ENCODE data around the gene PGC. TPM values are rescaled to one million over a fixed set of nuclear protein-coding genes. Genes with fewer than 3 reads are reported as not detected.
A peak's percentile ranks its signal among the peaks of the same experiment; 100 is the strongest.

PGC gene
- total RNA-seq, 4 donors from 2014 or later = not detected

GRCh38 chr6:41728954-41729353 is 18.2 kb downstream of the PGC start:
- Histone ChIP-seq H3K27ac (peak overlapping the region; percentile 44 to 99 (median 86)), H3K4me1 (peaks cover 4 to 46% (median 19%) of the 10 kb centered on the region in 4 donors), H3K9me3 (no peaks in the 10 kb centered on the region), H3K36me3 (no peaks in the 10 kb centered on the region), H3K27me3 (no peaks in the 10 kb centered on the region), H3K4me3 (peak overlapping the region in 2 of 4 donors; percentile 5 to 97)
- no peak for TF ChIP-seq POLR2A (IDR thresholded peaks at IDR 0.05)
- TF ChIP-seq CTCF (IDR thresholded peaks at IDR 0.05) = no peak
- DNase-seq = no peak

GRCh38 chr6:41728073-41728936 is 18.9 kb downstream of the PGC start:
- H3K27me3 ChIP-seq = no peaks in the 10 kb centered on the region
- TF ChIP-seq POLR2A (IDR thresholded peaks at IDR 0.05) (no peak), CTCF (IDR thresholded peaks at IDR 0.05) (no peak)
- H3K4me3 ChIP-seq = peak overlapping the region in 2 of 4 donors; percentile 5 to 97
- DNase-seq = peak; percentile 67 to 92 (median 87)
- H3K27ac ChIP-seq = peak overlapping the region; percentile 44 to 99 (median 86)
- H3K36me3 ChIP-seq = no peaks in the 10 kb centered on the region
- no peaks in the 10 kb centered on the region for H3K9me3 ChIP-seq
- H3K4me1 ChIP-seq = peaks cover 4 to 47% (median 18%) of the 10 kb centered on the region in 4 donors

- DNase-seq = no peak
- peak overlapping the region; percentile 44 to 99 (median 86) for H3K27ac ChIP-seq
- H3K9me3 ChIP-seq = no peaks in the 10 kb centered on the region
- H3K36me3 ChIP-seq = no peaks in the 10 kb centered on the region
- peaks cover 4 to 43% (median 16%) of the 10 kb centered on the region in 4 donors for H3K4me1 ChIP-seq
- TF ChIP-seq POLR2A (IDR thresholded peaks at IDR 0.05) (no peak), CTCF (IDR thresholded peaks at IDR 0.05) (no peak)
- H3K4me3 ChIP-seq = peak overlapping the region in 1 of 4 donors; percentile 97
- H3K27me3 ChIP-seq = no peaks in the 10 kb centered on the region
These were observed 19.5 kb downstream of the PGC start for GRCh38 chr6:41727705-41728072.

- H3K4me3 ChIP-seq = peak overlapping the region in 1 of 4 donors; percentile 97
- peak overlapping the region in 2 of 4 donors; percentile 96 to 99 for H3K27ac ChIP-seq
- TF ChIP-seq POLR2A (IDR thresholded peaks at IDR 0.05) (no peak), CTCF (IDR thresholded peaks at IDR 0.05) (no peak)
- peaks cover 4 to 38% (median 16%) of the 10 kb centered on the region in 4 donors for H3K4me1 ChIP-seq
- no peaks in the 10 kb centered on the region for H3K36me3 ChIP-seq
- H3K27me3 ChIP-seq = no peaks in the 10 kb centered on the region
- no peaks in the 10 kb centered on the region for H3K9me3 ChIP-seq
- DNase-seq = peak in 1 of 3 donors; percentile 59
These were observed 20.3 kb downstream of the PGC start for GRCh38 chr6:41726876-41727275.

- no peaks in the 10 kb centered on the region for H3K36me3 ChIP-seq
- H3K4me1 ChIP-seq = peaks cover 4 to 49% (median 17%) of the 10 kb centered on the region in 4 donors
- H3K27me3 ChIP-seq = no peaks in the 10 kb centered on the region
- peak overlapping the region in 2 of 4 donors; percentile 68 to 99 for H3K27ac ChIP-seq
- DNase-seq = no peak
- TF ChIP-seq CTCF (IDR thresholded peaks at IDR 0.05) (no peak), POLR2A (IDR thresholded peaks at IDR 0.05) (no peak)
- H3K4me3 ChIP-seq = peak overlapping the region in 1 of 4 donors; percentile 39
- no peaks in the 10 kb centered on the region for H3K9me3 ChIP-seq
These were observed 22.4 kb downstream of the PGC start for GRCh38 chr6:41724586-41725501.

Measured in Peyer's patch (tissue), 4 donors.